GM18873 (cell line): ENCODE measurements around the gene PTCHD4.

Source experiments
- ATAC-seq: cut with Tn5 transposase; IDR thresholded peaks from one replicate; pipeline ENCODE4 v1.9.1; 2021; ENCODE audit warnings: mild to moderate bottlenecking, moderate library complexity, moderate number of reproducible peaks; ENCODE audit not compliant: unreplicated experiment, low FRiP score

The PTCHD4 gene

DNA sequence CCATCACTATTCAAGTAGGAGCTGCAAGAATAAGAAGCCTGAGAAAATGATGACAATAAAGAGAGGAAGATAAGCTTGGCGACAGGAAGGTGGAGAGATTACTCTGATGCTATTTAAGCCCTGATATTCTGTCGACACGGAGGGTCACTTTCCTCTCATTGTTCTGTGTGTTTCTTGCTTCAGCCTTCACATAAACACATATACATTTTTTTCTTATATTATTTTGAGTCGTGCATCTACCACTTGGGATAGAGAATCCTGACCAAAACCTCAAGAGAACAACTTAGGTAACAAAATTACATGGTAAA, 10.5 kb downstream of the PTCHD4 start:
- no peak for ATAC-seq

DNA sequence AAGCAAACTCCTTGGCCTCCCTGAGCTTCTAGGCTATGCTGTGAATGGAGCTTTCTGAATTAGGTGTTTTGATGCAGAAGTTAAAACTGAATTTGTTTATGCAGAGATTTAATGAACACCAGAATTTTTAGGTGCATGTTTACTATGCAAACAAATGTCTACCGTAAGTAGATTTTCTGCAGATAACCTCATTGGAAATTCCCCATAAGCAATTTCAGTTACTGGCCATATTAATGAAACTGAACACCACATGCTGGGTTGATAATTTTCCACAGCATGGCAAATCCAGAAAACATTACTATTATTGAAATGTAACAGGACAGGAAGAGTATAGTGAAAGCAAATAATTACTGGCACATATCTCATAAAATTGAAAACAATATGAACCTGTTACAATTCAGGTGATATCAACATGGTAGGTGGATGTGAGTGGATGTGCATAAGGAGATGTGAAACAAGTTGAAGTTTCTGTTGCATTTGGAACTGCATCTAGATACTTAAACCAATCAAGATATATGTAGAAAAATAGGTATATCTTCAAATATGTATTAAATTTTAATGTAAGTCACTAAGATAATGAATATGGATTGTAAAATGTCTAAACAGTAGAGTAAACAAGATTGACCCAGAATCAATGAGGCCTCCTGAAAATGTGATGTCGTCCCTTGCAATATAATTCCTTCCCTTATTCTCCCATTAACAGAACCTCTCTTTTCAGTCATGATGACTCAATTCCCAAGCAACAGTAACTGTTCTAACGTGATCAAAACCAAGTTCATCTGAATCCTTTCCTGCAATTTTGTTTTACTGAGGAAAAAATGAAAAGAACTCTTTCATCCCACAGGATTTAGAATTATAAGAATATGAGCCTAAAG, 11.0 kb downstream of the PTCHD4 start:
- no peak for ATAC-seq

DNA sequence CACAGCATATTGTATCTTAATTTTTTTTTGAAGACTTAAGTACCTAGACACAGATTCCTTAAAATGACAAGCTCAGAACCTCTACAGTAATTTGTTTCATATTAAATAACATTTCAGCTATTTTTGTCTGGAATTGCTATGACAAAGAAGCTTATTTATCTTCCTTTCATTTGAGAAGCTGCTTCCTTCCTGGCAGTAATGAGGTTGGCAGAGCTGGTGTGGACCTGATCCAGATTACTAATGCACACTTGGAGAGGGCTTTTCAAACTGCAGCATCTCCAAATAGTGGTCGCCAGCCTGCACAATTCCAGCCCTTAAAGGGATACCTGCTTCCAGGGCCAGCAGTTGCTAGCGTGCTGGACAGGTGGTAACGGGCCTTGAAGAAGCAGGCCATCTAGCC, 12.1 kb downstream of the PTCHD4 start:
- no peak for ATAC-seq

DNA sequence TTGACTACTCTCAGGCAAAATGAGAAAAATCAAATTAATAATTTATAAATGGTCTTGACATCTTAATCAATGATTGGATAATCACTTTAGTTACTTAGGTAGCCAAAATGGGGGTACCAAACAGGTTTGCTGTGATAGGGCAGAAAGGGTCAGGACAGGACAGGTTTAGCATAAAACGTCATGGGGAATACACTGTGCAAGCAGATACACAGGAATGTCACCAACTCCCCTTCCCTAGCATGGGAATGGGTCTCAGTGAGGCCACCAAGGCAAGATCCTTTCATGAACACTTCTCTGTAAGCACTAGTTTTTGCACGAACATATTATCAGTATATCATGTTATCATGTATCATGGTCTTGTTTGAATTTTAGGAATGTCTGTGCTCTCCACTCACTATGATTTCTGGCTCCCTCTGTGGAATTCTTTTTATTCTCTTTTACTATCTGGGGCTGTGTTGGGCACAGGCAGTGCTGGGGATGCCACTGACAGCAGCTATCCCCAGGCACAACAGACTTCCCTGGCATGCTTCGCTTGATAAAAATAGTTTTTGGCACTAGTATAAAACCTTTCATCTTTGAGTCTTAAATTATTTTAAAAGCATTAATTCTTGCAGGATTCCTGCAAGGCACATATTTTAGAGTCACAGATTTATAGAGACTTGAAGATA, 18.3 kb downstream of the PTCHD4 start:
- ATAC-seq = no peak

DNA sequence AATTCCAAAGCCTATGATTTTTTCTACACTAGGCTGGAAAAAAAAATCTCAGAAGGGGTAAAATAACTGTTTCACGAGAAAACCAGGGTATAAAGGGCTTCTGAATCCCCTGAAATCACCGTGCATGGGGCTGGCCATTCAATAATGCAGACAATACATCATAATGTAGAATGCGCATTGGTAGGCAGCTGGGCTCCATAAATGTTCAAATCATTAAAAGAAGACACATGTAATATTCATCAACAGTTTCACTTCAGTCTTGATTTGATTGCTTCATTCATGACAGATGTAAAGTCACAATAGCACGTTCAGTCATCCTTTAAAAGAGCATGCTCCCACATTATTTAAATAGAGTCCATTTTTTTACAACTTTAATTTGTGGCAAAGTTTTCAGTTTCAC, 20.5 kb downstream of the PTCHD4 start:
- no peak for ATAC-seq

DNA sequence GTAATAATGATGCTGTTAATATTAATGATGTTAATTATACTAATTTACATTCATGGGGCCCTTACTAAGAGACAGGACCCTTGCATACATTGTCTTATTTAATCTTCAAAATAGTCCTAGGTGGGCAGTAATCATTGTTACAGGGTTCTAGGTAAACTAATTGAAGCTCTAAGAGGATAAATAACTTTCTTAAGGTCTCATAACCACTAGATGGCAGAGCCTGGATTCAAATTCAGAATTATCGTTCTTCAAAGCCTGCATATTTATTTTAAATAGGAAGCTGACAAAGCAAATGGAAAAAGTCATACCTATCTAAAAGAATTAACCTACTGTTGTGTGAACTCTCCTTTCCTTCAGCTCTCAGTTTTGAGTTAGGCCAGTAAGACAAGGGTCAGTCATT, 23.5 kb downstream of the PTCHD4 start:
- ATAC-seq = no peak

DNA sequence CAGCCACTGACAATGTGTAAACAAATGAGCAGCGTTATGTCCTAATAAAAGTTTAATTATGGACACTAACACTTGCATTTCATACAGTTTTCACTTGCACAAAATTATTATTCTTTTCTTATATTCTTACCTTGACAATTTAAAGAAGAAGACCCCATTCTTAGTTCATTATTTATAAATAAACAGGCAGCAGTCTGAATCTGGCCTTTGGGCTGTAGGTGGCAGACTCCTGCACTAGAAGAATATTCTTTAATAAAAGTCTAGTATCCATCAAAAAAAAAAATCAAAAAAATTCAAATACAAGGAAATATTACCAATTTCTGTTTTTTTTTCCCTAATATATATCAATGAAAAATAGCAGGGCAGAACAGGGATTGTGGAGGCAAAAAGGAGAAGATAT, 24.8 kb downstream of the PTCHD4 start:
- ATAC-seq = no peak

DNA sequence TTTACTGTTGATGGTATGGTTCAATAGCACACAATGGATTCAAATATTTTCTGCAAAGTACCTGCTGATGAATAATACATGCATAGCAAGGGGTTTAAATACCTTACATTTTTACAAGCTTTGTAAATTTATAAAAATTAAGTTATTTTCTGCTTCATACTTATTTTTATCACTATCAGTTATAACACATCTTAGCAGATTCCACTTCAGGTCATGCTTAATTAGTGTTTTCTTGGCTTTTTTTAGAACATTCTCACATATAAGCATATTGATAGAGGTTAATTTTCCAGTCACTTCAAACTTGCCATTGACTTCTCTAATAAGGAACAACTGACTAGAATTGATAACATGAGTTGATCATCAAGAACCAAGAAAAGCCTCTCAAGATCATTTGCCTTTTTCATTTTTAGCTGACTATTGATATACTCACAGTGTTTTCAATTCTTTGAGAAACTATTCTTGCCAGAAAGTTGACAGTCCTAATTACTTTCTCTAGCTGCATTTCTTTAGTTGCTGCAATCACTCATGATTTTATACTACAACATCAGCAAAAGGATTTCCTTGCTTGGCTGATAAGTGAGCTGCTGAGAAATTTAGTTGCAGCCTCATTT, 25.8 kb downstream of the PTCHD4 start:
- no peak for ATAC-seq

DNA sequence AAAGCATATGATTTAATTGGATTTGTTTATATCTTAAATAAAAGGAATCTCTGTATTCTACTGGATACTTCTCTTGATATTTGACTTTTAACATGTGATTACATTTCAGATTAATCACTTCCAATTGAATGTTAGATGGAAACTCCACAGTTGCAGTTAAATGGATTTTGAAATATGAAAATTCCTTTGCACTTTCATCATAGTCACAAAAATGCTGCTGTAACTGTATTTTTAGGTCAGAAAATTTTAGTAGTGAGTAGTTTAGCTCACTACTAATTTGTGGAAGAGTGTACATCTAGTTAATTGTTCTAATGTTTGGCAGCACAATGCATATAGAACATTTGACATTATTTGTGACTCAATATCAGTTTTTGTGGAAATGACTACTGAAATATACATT, 26.8 kb downstream of the PTCHD4 start:
- ATAC-seq = no peak

DNA sequence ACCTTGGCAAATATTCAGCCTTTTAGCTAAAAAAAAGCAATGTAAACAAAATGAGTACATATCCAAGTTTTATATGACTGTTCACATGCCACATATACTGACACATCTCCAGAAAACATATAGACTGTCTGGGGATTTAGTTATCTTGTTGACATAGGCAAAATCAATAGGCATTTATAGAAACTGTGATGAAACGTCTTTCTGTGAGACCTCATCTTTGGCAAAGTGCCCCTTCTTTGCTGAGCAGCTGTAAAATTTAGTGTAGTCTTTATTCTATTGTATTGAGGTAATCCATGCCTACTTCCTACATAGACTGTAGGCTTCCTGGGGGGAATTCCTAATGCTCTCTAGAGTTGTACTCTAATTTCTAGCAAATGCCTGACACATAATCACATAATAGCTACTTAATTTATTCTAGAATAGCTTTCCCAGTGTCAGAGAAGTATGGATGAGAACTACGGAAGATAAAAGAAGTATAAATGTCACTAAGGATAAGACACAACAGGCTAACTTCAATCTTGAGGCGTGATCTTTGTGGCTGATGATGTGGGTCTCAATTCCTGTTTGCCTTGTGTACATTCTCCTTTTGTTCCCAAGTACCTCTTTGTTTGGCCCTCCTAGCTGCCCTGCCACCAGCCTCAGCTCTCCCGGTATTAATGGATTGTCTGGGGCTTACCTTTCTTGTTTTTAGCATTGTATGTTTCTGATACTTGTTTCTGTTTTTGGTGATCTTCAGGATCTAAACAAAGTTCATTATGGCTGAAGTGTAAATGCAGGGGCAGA, 30.6 kb downstream of the PTCHD4 start:
- no peak for ATAC-seq

DNA sequence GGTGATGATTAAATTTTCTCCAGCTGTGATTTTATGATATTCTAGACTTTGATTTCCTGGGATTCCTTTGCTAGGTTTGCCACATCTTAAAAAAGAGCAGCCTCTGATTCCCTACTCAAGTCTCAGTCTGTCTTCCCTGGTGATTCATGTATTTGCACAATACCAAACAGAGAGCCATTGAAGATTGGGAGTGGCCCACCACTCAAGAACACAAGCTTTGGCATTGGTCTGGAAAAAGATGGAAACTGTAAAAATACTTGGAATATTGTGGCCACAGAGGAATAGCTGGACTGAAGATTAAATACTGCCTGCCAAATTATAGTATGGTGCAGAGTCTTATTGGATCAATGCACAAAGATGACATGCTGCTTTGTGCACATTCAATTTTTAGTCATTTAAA, 32.9 kb downstream of the PTCHD4 start:
- no peak for ATAC-seq

DNA sequence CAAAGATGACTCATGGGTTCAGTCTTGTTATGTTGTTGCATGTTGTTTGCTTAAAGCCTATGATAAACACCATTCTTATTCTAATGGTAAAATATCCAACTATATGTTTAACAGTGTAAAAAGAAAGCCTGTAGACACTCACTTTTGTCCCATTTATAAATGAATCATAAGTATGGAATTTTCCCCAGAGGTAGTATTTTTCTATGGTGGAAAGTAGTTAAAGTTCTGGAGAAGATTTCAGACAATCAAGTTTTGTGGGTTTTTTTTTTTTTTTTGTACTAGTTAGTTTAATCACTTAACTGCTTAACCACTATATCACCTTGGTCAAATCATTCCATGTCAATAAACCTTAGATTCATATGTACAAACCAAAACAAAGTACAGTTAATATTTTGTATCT, 35.8 kb downstream of the PTCHD4 start:
- ATAC-seq = no peak

DNA sequence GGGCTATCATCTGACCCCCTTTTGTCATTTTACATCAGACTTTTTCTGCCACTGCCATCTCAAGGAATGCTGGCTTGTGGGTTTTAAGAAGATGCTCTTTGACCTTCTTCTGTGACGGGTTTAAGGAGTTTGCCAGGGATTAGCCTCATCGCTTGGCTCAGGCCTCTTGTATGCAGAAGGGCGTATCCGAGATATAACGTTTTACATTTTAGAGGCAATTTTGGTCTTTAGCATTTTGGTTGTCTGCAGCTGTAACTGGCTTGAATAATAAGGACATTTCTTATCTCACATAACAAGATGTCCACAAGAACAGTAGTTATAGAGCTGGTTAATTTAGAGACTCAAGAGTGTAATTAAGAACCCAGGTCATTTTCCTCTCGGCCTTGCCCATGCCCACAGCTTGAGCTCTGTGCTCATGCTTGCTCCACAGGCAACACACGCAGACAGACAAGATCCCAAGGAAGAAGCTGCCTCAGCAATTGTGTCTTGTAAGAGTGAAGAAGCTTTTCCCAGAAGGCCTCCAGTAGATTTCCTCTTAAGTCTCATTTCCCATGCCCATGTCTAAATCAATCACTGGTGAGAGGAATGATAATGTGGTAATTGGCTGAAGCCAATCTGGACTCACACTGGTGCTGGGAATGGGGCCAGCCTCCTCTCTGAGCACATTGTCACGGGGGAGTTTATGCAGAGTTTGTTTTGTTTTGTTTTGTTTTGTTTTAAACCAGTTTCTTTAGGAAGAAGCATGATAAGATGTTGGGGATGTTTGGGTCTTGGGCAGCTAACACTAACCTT, 36.8 kb downstream of the PTCHD4 start:
- ATAC-seq = no peak

DNA sequence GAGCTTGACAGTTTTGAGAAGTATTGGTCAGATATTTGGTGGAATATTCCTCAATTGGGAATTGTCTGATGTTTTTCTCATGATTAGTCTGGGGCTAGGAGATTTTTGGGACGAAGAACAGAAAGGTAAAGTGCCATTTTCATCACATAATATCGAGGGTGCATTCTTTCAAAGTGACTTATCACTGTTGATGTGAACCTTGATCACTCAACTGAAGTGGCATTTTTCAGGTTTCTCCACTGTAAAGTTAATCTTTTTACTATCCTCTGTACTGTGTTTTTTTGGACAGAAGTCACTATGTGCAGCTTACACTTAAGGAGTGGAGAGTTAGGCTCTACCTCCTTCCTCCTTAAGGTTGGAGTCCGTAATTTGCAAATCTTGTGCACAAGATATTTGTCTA, 39.2 kb downstream of the PTCHD4 start:
- ATAC-seq = no peak

DNA sequence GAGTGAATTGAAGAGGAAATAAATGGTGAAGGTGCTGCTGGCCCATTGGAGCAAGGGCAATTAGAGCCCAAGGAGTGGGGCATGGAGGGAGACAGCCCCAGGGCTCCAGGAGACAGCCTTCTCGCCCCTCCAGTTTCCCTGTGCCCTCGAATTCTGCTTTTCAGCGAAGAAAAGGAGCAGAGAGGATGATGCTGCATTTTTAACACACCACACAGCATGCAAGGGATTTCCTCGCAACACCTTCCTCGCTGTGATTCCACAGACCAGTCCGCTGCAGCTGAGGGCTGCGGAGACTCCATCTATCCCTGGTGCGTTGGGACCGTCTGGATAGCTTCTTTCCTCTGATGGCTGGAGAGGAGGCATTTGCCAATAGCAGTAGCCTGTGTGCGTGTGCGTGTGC, 41.7 kb downstream of the PTCHD4 start:
- ATAC-seq = no peak

DNA sequence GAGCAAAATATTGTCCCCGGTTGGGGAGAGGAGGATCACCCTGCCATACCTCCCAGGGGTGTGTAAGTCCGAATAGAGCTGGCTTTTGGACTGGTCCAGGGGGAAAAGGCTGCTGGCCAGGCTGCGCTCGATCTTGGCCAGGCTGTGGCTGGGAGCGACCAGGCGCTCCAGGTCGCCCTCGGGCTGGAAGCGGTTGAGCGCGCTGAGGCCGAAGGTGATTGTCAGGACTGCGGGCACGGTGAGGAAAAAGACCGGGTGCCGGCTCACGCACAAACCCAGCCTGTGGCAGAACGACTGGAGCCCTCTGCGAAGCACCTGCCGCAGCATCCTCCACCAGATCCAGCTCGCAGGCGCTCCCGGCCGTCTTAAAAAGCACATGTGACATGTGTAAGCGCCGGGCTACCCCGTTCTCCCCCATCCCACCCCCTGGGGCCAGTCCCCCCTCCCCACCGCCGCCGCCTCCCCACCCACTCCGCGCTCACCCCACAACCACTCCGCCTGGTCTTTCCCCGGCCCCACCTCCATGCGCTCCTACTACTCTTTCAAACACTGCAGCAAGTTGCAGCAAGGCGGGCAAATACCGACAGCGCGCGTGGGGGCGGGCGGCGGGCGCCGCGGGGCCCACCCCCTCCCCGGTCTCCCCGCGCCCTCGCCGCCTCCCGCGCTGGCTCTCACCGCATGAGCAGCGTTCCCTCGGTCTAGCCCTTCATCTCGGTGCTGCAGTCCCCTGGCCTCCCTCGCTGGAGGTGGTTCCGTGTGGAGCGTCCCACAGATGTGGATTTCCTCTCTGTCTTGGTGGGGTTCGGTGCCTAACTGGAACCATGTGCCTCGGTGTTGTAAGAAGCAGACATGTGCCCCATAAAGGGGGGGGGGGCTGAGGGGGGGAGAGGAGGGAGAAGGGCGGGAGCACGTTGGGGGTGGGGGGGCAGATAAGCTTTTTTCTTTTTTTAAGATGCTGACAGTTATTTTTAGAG, 42.4 kb downstream of the PTCHD4 start:
- ATAC-seq = no peak

DNA sequence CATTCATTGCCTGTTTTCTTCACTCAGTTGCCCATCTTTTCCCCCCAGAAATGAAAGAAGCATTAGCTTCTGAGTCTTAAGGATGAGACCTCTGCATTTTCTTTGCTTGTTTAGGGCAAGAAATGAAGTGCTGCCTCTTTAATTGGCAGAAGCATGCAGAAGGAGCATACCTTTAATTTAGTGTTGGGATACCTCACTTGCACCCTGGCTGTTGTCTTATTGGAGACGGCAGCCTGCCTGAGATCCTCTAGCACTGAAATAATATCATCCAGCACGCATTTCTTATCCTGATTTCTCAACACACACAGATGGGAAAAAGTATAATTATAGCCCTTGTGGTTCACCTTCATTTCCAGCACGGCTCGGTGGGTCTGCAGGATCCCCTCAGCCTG, 43.1 kb downstream of the PTCHD4 start:
- ATAC-seq = no peak

DNA sequence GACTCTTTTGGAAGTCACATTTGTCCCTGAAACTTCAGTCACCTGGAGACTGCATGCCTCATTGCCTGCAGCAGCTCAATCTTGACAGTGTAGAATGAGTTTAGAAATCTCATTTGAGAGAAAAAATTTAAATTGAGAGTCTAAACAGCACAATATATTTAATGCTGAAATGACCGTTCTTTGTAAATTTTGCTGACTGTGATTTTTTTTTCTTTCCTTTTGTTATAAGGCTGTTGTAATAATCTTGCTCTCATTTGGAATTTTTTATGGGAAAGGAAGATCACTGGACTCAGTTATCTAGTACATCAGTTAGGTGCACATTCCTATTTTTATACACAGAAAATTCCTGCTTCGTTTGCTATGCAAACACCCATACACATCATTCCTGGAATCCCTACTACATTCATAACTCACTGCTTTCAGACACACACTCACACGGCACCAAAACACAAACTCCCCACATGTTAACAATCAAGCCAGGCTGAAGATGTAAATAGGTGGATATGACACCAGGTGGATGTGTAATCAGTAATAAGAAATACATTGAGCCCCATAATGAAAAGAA, 43.8 kb downstream of the PTCHD4 start:
- no peak for ATAC-seq
